WI38 (cell line): ENCODE measurements around the gene STOML1.

Source experiments
- H3K4me3 ChIP-seq: 2 replicates; pipeline ENCODE4 v1.5.1; 2011; ENCODE audit warnings: low read depth, mild to moderate bottlenecking, control low read depth, low read length
- TF ChIP-seq, protein P1 (sequence below): IDR thresholded peaks from 2 replicates; pipeline ENCODE4 v1.5.1; 2012; ENCODE audit warnings: low read depth, mild to moderate bottlenecking, control low read depth, low read length

Gene STOML1

DNA sequence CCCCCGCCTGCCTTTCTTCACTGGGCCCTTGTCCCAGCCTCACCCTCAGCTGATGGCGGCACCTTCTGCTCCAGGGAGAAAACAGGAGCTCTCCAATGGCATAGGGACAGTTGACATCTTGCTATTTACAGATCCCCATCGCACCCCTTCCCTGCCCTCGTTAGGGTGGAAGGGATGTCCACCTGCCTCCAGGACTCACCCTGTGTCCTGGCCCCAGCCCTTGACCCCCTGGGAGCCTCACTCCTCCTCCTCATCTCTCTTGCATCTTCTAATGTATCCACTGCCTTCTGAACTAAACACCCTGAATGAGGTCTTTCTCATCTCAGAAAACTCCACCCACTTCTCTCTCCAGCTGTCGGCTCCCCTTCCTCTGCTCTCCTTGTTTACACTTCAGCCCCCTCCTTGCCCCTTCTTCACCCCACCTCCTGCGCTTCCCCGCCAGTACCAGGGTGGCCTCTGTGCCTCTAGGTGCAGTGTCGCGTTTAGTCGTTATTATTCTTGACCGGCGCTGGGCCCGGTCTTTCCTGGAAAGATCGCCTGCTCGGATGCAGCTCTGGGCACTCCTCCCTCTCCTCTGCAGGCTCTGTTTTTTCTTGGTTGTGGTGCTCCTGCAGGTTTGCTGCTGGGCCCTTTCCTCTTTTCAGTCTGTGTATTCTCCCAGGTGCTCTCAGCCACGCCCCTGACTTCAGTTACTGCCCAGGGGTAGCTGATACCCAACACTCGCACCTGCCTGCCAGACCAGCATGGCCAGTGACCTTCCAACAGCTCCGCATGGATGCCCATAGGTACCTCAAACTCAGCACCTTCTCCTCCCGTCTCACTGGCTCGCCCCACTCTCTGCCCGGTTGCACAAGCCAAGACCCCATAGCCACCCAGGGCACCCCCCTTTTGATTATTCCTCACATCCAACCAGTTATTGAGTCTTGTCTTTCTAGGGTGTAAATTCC, 45.3 kb upstream of the STOML1 start:
- no peak overlapping the region for H3K4me3 ChIP-seq

DNA sequence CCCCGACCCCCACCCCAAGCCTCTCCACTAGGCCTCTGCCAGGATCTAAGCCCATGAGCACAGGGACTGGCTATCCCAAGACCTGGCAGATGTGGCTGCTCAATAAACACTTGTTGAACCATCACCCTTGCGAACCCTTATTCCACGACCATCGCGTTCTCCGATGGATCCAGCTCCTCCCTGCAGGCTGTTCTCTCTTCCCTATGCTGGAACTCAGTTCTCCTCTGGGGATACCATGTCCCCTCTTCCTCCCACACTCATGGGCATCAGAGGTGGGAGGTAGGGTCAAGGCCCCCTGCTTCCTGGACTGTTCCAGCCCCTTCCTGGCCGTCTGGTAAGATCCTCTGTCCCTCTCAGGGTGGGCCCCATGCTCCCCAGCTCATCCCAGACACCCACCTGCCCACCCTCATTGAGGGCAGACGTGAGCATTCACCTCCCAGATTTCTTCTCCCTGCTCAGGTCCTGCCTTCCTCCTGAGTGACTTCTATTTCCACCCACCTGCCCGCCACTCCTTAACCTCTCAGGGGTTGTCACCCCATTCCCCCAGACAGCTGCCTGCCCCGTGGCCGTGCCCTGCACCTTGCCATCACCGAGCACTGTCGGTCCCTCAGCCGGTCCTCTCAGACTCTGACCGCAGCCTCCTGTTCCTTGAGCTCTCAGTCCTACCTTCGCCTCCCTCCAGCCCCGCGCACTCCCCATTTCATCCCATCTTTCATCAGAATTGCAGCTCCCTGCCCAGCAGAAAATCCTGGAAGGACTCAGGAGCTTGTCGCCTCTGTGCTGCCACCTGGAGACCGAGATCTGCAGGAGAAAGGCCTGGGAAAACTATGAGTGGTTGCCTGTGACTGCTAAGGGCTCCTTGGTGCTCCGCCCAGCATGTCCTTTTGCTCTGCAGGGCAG, 44.4 kb upstream of the STOML1 start:
- TF ChIP-seq, protein P1, sequence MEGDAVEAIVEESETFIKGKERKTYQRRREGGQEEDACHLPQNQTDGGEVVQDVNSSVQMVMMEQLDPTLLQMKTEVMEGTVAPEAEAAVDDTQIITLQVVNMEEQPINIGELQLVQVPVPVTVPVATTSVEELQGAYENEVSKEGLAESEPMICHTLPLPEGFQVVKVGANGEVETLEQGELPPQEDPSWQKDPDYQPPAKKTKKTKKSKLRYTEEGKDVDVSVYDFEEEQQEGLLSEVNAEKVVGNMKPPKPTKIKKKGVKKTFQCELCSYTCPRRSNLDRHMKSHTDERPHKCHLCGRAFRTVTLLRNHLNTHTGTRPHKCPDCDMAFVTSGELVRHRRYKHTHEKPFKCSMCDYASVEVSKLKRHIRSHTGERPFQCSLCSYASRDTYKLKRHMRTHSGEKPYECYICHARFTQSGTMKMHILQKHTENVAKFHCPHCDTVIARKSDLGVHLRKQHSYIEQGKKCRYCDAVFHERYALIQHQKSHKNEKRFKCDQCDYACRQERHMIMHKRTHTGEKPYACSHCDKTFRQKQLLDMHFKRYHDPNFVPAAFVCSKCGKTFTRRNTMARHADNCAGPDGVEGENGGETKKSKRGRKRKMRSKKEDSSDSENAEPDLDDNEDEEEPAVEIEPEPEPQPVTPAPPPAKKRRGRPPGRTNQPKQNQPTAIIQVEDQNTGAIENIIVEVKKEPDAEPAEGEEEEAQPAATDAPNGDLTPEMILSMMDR = peak; percentile 55

More for the DNA sequence above, 45.3 kb upstream of the STOML1 start:
- TF ChIP-seq, protein P1 = no peak

DNA sequence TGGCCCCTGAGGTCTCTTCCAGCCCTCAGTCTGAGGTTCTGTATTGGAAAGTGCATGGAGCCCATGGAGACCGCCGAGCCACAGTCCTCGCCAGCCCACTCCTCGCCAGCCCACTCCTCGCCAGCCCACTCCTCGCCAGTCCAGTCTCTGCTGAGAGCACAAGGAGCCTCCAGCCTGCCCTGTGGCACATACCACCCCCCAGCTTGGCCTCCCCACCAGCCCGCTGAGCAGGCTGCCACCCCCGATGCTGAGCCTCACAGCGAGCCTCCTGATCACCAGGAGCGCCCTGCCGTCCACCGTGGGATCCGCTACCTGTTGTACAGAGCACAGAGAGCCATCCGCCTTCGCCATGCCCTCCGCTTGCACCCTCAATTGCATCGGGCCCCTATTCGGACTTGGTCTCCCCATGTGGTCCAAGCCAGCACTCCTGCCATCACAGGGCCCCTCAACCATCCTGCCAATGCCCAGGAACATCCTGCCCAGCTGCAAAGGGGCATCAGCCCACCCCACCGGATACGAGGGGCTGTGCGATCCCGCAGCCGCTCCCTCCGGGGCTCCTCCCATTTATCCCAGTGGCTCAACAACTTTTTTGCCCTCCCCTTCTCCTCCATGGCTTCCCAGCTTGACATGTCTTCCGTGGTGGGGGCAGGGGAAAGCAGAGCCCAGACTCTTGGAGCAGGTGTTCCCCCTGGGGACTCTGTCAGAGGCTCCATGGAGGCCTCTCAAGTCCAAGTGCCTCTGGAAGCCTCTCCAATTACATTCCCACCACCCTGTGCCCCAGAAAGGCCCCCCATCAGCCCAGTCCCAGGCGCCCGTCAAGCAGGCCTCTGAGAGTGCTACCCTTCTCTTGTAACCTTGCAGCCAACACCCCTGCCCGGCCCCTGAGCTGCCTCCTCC, 43.3 kb upstream of the STOML1 start:
- no peak overlapping the region for H3K4me3 ChIP-seq
- TF ChIP-seq, protein P1 = no peak

More for the DNA sequence above, 44.4 kb upstream of the STOML1 start:
- H3K4me3 ChIP-seq = no peak overlapping the region

DNA sequence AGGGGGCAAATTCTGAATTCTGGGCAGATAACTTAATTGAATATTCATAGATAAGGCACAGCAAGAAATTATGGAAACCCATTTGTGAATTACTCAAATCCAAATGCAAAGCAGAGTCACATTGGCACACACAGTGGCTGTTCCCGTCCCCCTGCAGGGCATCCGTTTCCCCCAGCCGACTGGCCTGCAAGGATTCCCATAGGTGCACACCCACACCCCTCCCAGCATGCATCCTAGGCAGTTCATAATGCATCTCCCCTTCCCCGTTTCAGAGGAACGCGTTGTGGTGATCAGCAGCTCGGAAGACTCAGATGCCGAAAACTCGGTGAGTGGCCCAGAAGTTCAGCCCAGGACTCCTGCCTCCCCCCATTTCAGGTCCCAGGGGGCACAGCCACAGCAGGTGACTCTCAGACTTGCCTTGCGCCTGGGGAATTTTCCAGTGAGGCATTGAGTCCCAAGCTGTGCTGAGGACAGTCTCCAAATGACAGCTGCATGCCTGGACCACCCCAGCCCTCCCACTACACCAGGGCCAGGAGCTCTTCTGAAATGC, 42.2 kb upstream of the STOML1 start:
- TF ChIP-seq, protein P1 = no peak

DNA sequence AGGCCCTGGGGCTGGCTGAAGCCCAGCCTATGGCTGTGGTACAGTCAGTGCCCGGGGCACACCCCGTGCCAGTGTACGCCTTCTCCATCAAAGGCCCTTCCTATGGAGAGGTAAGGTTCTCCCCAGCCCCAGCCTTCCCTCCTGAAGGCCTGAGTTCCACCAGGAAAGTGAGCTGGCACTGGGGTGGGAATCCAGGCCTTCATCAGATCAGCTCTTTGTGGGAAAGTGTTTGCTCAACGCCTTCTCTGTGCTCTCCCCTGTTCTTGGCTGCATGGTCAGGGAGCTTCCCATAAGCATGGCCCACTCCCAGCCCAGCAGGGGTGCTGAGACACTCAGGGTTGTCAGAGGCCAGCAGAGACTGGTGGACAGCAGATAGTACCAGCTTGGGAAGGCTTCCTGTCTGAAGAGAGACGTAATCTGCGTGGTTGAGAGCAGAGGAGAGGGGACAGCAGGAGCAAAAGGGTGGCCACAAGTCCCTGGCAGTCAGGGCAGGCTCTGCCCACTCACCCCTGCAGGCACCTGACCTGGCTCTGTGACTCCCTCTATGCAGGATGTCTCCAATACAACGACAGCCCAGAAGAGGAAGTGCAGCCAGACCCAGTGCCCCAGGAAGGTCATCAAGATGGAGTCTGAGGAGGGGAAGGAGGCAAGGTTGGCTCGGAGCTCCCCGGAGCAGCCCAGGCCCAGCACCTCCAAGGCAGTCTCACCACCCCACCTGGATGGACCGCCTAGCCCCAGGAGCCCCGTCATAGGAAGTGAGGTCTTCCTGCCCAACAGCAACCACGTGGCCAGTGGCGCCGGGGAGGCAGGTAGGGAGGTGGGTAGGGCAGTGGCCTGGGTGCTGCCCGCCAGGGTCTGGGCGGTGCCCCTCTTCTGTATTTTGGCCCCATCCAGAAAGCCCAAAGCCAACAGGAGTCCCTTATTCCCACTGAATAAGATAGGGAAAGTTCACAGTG, 40.8 kb upstream of the STOML1 start:
- TF ChIP-seq, protein P1 = no peak
- H3K4me3 ChIP-seq = no peak overlapping the region

More for the DNA sequence above, 42.2 kb upstream of the STOML1 start:
- no peak overlapping the region for H3K4me3 ChIP-seq
